Skeletal muscle cell (primary cell): ENCODE measurements around the gene PAX1.

Experiments used
- DNase-seq: peaks from one replicate; pipeline ENCODE4 v3.0.0-alpha.2; 2010; ENCODE audit warnings: low read depth
- H3K4me3 ChIP-seq: 2 replicates; pipeline ENCODE4 v1.5.1; 2011; ENCODE audit warnings: low read depth, mild to moderate bottlenecking, control low read depth, low read length, moderate library complexity

Gene PAX1

DNA sequence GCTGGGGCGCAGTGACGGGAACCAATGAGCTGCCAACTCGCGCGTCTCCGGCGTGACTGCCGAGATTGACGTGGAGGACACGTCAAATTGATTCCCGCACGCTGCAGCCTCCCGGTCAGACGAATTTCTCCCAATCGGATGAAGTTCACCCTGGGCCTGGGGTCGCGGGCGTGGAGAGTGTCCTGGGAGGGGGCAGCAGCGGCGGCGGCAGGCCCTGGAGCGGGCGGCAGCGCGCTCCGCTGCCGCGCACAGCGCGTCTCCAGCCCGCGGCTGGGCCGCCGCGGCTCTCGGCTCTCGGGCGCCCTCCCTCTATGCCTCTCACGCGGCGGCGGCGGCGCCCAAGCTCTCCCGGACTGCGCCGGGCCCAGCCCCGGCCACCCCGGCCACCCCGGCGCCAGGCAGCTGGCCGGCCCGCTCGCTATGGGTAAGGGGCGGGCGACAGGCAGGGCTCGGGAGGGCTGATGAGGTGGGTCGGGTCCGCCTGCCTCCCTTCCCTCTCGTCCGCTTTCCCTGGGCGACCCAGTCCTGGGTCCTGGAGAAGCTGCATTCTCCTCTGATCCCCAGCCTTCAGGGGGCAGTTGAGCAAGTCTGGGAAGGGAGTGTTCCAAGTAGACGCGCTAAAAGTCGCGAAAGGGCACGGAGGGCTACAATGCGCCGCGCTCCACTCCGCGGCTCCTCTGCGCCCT lies at the start of gene PAX1:
Gene PAX1 (plus strand): TSS at position 90 of the 686 bp plus-strand sequence. CDS start 49 bp downstream, at position 139.
- no peak for DNase-seq

DNA sequence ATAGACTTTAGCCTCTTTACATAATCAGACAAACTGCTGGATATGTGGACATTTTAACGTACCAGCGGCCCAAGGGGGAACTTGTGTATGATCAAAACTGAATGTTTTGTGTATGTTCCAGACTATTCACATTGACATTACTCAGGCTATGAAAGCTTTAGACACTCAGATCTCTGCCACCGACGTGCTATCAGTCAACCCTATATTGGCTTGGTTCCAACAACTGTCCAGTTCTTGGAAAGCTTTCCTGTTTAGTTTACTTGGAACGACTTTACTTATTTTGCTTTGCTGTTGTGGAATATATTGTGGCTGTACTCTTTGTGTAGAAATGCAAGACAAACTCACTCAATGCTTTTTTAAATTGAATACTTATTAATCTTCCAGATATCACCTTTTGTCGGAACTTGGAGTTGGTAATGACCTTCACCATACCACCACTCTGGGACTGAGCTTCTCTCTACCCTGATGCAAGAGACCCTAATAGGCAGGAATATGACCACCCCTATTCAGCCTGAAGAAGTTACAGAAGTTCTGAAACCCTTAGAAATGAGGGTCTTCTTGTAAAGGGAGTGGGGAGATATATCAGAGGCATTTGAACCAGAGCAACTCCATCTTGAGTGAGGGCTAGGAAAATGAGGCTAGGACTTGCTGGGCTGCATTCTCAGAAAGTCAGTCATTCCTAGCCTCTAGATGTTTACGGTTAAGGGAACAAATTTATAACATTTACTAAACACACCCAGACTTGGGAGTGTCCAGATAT lies 49.0 kb upstream of the PAX1 start:
- DNase-seq, result no peak
- no peak overlapping the region for H3K4me3 ChIP-seq

More for the DNA sequence above, at the start of gene PAX1:
- no peak within 1 kb of the TSS for H3K4me3 ChIP-seq

- no peak overlapping the region for H3K4me3 ChIP-seq
- no peak for DNase-seq
Observed at GRCh38 chr20:21661488-21662055, 43.9 kb upstream of the PAX1 start.

- H3K4me3 ChIP-seq, result no peak overlapping the region
- no peak for DNase-seq
Observed at GRCh38 chr20:21663465-21663864, 42.0 kb upstream of the PAX1 start.

- DNase-seq, result no peak
- no peak overlapping the region for H3K4me3 ChIP-seq
Observed at GRCh38 chr20:21665687-21666446, 39.6 kb upstream of the PAX1 start.

GRCh38 chr20:21670126-21670525 lies 35.3 kb upstream of the PAX1 start:
- no peak for DNase-seq
- H3K4me3 ChIP-seq, result no peak overlapping the region

GRCh38 chr20:21670981-21671380 lies 34.5 kb upstream of the PAX1 start:
- no peak for DNase-seq
- no peak overlapping the region for H3K4me3 ChIP-seq

DNA sequence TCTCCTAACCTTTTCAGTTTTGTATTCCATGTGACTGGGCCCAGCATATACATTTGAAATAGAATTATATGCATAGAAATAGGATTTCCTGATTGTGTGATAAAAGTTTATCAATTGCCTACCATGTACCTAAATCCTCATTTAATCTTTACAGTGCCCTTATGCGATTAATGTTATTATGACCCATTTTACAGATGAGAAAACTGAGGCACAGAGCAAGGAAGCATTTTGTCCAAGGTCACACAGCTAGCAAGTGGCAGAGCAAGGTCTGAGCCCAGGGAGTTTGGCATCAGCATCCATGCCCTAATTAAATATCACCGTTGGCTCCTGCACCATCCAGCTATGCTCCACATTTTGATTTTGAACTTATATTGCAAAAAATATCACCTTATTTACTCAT lies 28.2 kb upstream of the PAX1 start:
- no peak for DNase-seq
- H3K4me3 ChIP-seq, result no peak overlapping the region

GRCh38 chr20:21677781-21678180 lies 27.7 kb upstream of the PAX1 start:
- H3K4me3 ChIP-seq, result no peak overlapping the region
- no peak for DNase-seq

DNA sequence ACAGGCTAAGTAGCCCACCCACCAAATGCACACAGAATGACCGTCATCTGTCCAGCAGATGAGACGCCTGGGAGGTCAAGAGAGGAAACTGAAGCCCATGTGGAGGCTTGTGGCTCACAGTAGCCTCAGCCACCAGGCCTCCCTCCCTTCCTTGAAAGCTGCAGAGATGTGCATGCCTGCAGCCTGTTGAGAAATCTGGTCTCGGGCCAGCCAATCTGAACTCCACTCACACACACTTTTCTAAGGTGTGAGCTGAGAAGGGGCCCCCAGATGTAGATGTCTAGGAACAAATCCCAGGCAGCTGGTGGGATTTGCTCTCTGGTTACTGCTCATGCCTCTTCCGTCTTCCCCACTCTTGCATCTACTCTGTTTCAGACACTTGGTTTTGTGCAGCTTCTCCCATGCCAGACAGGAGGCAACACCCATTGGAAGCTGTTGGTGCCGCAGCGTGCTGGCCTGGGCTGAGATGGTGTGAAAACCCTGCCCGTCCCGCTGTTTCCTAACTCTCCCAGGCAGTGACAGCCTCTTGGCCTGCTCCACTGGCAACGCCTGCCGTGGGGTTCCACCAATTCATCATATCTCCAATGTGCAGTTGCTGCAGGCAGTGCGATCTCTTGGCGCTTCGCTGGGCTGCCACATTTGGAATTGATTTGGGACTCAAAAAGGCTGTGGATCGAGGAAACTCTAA lies 24.1 kb upstream of the PAX1 start:
- no peak for DNase-seq
- no peak overlapping the region for H3K4me3 ChIP-seq

DNA sequence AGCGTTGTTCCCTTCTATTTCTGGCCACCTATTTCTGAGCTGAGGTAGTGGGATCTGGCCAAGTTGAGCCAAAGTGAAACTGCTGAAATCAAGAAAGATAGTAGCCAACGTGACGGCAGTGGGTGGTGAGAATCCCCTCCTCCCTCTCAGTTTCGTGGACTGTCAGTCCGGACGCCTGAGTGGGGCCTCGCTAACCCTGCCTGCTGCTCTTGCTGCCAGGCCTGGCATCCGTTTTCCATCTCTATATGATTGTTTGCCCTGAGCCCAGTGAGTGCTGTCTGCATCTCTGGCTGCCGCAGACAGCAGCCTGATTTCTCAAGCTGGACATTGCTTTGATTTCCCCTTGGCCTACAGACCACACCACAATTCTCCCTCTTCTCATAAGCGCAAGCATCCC lies 23.5 kb upstream of the PAX1 start:
- no peak for DNase-seq
- H3K4me3 ChIP-seq, result no peak overlapping the region

- DNase-seq, result no peak
- H3K4me3 ChIP-seq, result no peak overlapping the region
Observed at GRCh38 chr20:21682521-21682954, 22.9 kb upstream of the PAX1 start.

DNA sequence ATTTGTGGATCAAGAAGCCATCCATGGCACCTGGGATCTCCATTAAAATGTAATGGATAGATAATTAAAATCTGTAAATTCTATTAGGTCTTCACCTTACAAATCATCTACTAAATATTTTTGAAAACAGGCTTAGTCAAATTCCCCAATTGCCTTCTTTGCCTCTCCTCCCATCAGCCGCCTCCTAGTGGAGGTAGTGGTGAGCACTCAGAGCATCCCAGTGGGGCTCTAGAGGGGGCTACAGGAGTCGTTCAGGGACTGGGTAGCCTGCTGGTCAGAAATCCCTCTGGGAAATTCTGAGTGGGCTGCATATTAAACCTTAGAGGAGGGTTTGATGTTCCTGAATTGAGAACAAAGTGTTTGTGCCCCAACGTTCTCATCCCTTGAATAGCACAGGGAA lies 20.8 kb upstream of the PAX1 start:
- no peak overlapping the region for H3K4me3 ChIP-seq
- no peak for DNase-seq

DNA sequence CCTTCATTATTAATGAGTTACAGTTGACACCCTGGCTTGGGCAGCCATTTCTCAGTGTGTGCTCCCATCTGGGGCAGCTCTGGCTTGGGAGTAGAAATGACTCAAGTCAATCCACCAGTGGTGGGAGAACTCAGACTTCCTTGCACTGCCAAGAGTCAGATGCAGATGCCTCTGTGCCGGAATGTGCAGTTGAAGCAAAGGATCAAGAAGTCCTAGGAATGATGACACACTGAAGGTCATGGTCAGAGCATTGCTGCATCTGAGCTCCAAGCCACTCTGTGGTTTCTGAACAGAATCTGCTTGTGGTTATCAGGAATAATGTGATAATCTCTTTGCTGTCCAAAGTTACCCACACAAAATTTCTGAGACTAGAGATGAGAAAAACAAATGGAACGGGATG lies 19.5 kb upstream of the PAX1 start:
- no peak for DNase-seq
- H3K4me3 ChIP-seq, result no peak overlapping the region

DNA sequence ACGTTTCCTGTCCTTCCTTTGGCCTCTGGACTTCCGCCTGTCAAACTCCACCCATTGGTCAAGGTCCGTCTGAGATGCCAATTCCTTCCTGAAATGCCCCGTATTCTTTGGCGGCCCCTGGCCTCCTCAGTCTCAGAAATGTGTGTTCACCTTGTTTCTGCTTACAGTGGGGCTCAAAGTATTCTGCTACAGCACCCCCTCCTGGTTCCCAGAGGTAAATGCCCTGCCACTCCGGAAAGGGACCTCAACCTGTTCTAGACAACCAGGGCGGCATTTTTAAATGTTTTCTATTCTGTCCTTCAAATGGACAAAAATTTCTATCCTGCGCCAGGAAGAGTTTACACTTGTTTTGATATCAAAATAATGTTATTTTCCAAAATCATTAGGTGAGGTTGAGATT lies 12.1 kb upstream of the PAX1 start:
- DNase-seq, result no peak
- no peak overlapping the region for H3K4me3 ChIP-seq

GRCh38 chr20:21698494-21699215 lies 6.8 kb upstream of the PAX1 start:
- no peak overlapping the region for H3K4me3 ChIP-seq
- no peak for DNase-seq

DNA sequence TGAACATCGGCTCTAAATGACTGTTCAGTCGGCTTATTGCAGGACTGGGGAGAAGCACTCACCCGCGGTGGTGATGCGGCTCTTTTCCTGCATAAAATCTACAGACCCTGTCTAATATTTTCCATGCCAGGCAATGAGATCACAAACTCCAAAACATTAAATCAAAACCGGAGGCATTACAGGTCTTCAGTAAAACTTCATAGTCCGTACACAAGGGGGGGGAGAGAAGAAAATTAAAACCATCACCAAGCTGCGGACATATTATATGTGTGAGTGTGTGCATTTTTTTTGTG lies 6.3 kb upstream of the PAX1 start:
- DNase-seq, result no peak
- H3K4me3 ChIP-seq, result no peak overlapping the region

GRCh38 chr20:21701171-21701876 lies 4.1 kb upstream of the PAX1 start:
- DNase-seq, result no peak
- no peak overlapping the region for H3K4me3 ChIP-seq

- no peak overlapping the region for H3K4me3 ChIP-seq
- DNase-seq, result no peak
Observed at GRCh38 chr20:21702016-21702415, 3.4 kb upstream of the PAX1 start.
